Transverse colon (tissue), 4 donors: Measurements from ENCODE around the gene CTPS1. TPM values are rescaled to one million over a fixed set of nuclear protein-coding genes. Genes with fewer than 3 reads are reported as not detected.

Experiments used
- DNase-seq: peaks from one replicate; pipeline ENCODE4 v3.0.0-alpha.2; 2019
- H3K27ac ChIP-seq, 4 donors: fragments of 200-600 bp; sonication (generic); 2 replicates each; pipeline ENCODE4 v1.5.1; 2016 to 2018; ENCODE audit warnings: inconsistent platforms in 4 of 4
- H3K27me3 ChIP-seq: fragments of 200-600 bp; sonication (generic); 2 replicates; pipeline ENCODE4 v1.5.1; 2017; ENCODE audit warnings: inconsistent platforms
- H3K36me3 ChIP-seq, 4 donors: fragments of 200-600 bp; sonication (generic); 2 replicates each; pipeline ENCODE4 v1.5.1; 2017 to 2019; ENCODE audit warnings: inconsistent platforms in 4 of 4
- H3K4me1 ChIP-seq, 4 donors: fragments of 200-600 bp; sonication (generic); 2 replicates each; pipeline ENCODE4 v1.5.1; 2017 to 2020; ENCODE audit warnings: inconsistent platforms in 4 of 4
- H3K4me3 ChIP-seq, 4 donors: fragments of 200-600 bp; sonication (generic); 1 replicate in 1 of 4; 2 replicates in 3 of 4; pipeline versions ENCODE4 v1.5.1 to v1.6.1; 2017 to 2019; ENCODE audit warnings: inconsistent platforms in 4 of 4
- H3K9me3 ChIP-seq, 2 donors: fragments of 200-600 bp; sonication (generic); 2 replicates each; pipeline ENCODE4 v1.5.1; 2017 to 2019; ENCODE audit warnings: inconsistent platforms in 2 of 2
- EP300 ChIP-seq: sonication (generic); formaldehyde crosslinking; IDR thresholded peaks from one replicate; pipeline ENCODE4 v1.6.1; 2017; ENCODE audit warnings: antibody characterized with exemption, low read depth
- POLR2A ChIP-seq: fragments of 450-650 bp; IDR thresholded peaks from one replicate; pipeline ENCODE4 v1.6.1; 2016; ENCODE audit warnings: antibody characterized with exemption, mild to moderate bottlenecking, moderate library complexity
- POLR2AphosphoS5 ChIP-seq, 3 donors: sonication (generic); formaldehyde crosslinking; IDR thresholded peaks; one replicate each; pipeline ENCODE4 v1.6.1; 2016; ENCODE audit warnings: antibody characterized with exemption in 3 of 3
- WGBS, 2 donors: methylation state at CpG; one replicate each; pipeline ENCODE4 v1.1.5; 2018; ENCODE audit warnings: low coverage in 1 of 2; 5-methylcytosine and 5-hydroxymethylcytosine counted together
- in situ Hi-C, 4 donors: fragments of 200-750 bp; cut with MboI; loops; one replicate each; pipeline versions ENCODE4 v1.15.0 to v1.15.1; 2017; ENCODE audit warnings: low sequenced_read_pairs in 3 of 4, low pct_ligation_motif_present in 1 of 4, low pct_unique_long_range_greater_than_20kb in 1 of 4
- intact Hi-C: fragments of 100-400 bp; cut with DNase I; formaldehyde crosslinking; loops from one replicate; pipeline ENCODE4 v1.15.1; 2023; ENCODE audit warnings: low total_unique reads
- total RNA-seq, 4 donors: library from RNA; depleted of rRNA; stranded (reverse); fragments of >200 nt; gene quantifications; one replicate each; pipeline ENCODE4 v1.1.0, GENCODE V29; 2016
- TF ChIP-seq, protein P1 (sequence below), 5 experiments: fragments of 200-600 bp in 3 of 5; fragments of 450-650 bp in 2 of 5; sonication (generic) in 3 of 5; IDR thresholded peaks; 1 replicate in 2 of 5; 2 replicates in 3 of 5; pipeline ENCODE4 v1.5.1; 2016 to 2017; ENCODE audit warnings: antibody characterized with exemption in 5 of 5, inconsistent platforms in 3 of 5, mild to moderate bottlenecking in 2 of 5, moderate library complexity in 1 of 5

The CTPS1 gene, protein sequence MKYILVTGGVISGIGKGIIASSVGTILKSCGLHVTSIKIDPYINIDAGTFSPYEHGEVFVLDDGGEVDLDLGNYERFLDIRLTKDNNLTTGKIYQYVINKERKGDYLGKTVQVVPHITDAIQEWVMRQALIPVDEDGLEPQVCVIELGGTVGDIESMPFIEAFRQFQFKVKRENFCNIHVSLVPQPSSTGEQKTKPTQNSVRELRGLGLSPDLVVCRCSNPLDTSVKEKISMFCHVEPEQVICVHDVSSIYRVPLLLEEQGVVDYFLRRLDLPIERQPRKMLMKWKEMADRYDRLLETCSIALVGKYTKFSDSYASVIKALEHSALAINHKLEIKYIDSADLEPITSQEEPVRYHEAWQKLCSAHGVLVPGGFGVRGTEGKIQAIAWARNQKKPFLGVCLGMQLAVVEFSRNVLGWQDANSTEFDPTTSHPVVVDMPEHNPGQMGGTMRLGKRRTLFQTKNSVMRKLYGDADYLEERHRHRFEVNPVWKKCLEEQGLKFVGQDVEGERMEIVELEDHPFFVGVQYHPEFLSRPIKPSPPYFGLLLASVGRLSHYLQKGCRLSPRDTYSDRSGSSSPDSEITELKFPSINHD
- 10 to 100 TPM in 3 of 4 donors, 1 to 10 TPM in 1; 6.3 to 32.2 (median 19.7) TPM for total RNA-seq

DNA sequence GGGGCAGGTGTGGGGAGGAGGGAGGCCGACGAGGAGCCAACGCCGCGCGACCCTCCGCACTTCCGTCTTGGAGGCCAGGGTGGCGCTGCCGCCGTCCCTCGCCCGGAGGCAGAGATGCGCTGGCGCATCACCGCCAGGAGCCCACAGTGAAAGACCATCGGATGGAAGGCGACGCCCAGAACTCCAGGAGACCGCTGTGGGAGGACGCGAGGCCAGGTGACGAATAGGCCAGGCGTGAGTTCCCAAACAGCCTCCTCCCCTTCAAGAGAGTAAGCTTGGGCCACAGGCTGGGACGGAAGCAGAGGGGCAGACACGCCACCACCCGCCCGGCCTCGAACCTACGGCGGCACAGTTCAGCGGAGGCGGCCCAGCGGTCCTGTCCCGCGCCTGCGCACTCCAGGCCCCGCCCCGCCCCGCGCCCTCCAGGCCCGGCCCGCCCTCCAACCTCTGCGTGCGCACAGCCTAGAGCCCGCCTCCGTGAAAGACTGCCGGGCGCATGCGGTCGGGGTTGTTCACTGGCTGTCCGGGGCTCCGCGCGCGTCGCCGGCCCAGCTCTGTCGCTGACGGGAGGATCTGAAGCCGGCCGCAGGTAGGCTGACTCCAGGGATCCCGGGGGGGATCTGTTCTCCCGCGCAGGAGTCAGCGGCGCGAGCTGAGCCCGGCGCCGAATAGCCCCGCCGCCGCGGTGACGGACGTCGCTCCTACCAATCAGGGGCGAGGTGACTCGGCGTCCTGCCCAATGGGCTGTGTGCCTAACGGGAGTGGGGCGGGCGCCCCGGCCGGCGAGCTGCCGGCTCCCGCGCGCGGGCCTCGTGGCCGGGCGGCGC is at the start of gene CTPS1:
Gene CTPS1 (plus strand): TSS at position 456 of the 827 bp plus-strand sequence. CDS start 3,595 bp downstream, outside the sequence.
- peak; percentile 40 for TF ChIP-seq POLR2A
- no peak for TF ChIP-seq EP300
- TF ChIP-seq, protein P1, sequence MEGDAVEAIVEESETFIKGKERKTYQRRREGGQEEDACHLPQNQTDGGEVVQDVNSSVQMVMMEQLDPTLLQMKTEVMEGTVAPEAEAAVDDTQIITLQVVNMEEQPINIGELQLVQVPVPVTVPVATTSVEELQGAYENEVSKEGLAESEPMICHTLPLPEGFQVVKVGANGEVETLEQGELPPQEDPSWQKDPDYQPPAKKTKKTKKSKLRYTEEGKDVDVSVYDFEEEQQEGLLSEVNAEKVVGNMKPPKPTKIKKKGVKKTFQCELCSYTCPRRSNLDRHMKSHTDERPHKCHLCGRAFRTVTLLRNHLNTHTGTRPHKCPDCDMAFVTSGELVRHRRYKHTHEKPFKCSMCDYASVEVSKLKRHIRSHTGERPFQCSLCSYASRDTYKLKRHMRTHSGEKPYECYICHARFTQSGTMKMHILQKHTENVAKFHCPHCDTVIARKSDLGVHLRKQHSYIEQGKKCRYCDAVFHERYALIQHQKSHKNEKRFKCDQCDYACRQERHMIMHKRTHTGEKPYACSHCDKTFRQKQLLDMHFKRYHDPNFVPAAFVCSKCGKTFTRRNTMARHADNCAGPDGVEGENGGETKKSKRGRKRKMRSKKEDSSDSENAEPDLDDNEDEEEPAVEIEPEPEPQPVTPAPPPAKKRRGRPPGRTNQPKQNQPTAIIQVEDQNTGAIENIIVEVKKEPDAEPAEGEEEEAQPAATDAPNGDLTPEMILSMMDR (IDR thresholded peaks at IDR 0.05), result peak in 3 of 5 experiments; percentile 7 to 29 (median 8)
- peak; percentile 77 to 81 (median 80) for TF ChIP-seq POLR2AphosphoS5 (IDR thresholded peaks at IDR 0.05)
- Histone ChIP-seq H3K36me3 (no peaks in the 10 kb centered on the region), H3K4me1 (peaks cover 10 to 28% (median 18%) of the 10 kb centered on the region in 4 donors), H3K27ac (peak within 1 kb of the TSS; percentile 81 to 98 (median 94)), H3K27me3 (no peaks in the 10 kb centered on the region), H3K4me3 (peak within 1 kb of the TSS; percentile 59 to 76 (median 68)), H3K9me3 (no peaks in the 10 kb centered on the region)
- intact Hi-C loops (loop anchor here (5.0 kb wide), 1 partner anchor 1182 kb away; no protein-coding TSS in a partner anchor), in situ Hi-C loops (no loop called here)
- 2% methylated on average over 50 of the region's 96 CpGs; no CpG with 5 or more reads in 1 of the 2 donors for WGBS, 2 donors
- peak; percentile 96 for DNase-seq

DNA sequence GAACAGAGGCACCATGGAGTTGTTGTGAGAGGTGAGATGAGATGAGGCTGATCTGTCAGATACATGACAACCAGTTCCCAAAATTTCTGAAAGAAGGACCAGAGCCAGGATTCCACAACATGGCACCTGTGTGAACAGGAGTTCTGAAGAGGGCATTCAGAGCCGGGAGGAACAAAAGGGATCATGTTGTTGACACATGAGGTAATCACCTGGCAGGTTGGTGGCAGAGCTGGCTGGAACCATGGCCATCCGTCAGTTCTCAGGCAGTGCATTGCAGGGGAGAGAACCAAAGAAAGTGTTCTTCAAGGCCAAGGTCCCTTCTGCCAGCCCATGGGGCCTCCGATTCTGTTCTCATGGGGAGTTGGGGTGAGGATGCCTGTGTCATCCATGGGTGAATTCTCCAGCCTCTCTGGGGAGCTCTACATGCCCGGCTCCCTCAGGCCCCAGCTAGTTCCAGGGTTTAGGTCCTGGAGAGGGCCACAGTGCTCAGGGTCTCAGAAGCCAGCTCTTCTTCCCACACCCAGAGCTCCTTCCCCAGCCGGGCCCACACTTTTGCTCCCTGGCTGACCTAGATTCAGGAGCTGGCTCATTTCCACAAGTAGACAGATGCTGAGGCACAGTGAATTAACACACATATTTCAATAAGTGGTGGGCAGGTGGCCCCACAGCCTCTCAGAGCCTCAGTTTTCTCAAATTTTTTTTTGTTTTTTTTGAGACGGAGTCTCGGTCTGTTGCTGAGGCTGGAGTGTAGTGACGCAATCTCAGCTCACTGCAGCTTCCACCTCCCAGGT is 49.1 kb upstream of the CTPS1 start:
- TF ChIP-seq POLR2AphosphoS5 (IDR thresholded peaks at IDR 0.05) (no peak), POLR2A (no peak), EP300 (no peak)
- TF ChIP-seq, protein P1 (IDR thresholded peaks at IDR 0.05), result no peak
- WGBS, 2 donors, result 78 to 100% methylated on average over 1 to 8 of the region's 8 CpGs
- H3K9me3 ChIP-seq, result no peaks in the 10 kb centered on the region
- no peaks in the 10 kb centered on the region for H3K4me1 ChIP-seq
- no peak for DNase-seq
- no peak overlapping the region for H3K4me3 ChIP-seq
- H3K27me3 ChIP-seq, result no peaks in the 10 kb centered on the region
- no peaks in the 10 kb centered on the region for H3K36me3 ChIP-seq
- no peak overlapping the region for H3K27ac ChIP-seq
- intact Hi-C loops (no loop called here), in situ Hi-C loops (no loop called here)

DNA sequence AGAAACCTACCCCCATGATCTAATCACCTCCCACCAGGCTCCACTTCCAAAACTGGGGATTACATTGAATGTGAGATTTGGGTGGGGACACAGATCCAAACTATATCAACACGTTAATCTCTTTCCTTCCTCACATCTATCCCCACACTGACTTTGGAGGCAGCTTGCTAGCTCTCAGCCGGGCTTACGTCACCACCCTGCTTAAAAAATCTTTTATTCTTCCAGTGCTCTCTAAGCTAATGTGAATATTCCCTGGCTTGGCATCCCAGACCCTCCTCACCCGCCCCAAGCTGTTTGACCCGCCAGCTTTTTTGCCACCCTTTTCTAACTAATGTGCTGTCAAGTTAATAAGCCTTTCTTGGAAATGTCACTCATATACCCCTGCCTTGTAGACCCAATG is 47.9 kb upstream of the CTPS1 start:
- in situ Hi-C loops, result no loop called here
- H3K27ac ChIP-seq, result no peak overlapping the region

More for the DNA sequence above, 47.9 kb upstream of the CTPS1 start:
- intact Hi-C loops, result no loop called here
- Histone ChIP-seq H3K4me1 (no peaks in the 10 kb centered on the region), H3K4me3 (no peak overlapping the region), H3K9me3 (no peaks in the 10 kb centered on the region), H3K36me3 (no peaks in the 10 kb centered on the region), H3K27me3 (no peaks in the 10 kb centered on the region)
- no peak for TF ChIP-seq EP300
- TF ChIP-seq, protein P1 (IDR thresholded peaks at IDR 0.05), result no peak
- TF ChIP-seq POLR2A, result no peak
- no peak for TF ChIP-seq POLR2AphosphoS5 (IDR thresholded peaks at IDR 0.05)
- DNase-seq, result no peak
- 63 to 90% methylated on average over 3 to 5 of the region's 5 CpGs for WGBS, 2 donors
